Measurements from ENCODE around the gene CAMTA1. TPM values are rescaled to one million over a fixed set of nuclear protein-coding genes. Genes with fewer than 3 reads are reported as not detected.

The CAMTA1 gene
- polyA plus RNA-seq, 2 donors = 61.1 to 75.0 TPM

DNA sequence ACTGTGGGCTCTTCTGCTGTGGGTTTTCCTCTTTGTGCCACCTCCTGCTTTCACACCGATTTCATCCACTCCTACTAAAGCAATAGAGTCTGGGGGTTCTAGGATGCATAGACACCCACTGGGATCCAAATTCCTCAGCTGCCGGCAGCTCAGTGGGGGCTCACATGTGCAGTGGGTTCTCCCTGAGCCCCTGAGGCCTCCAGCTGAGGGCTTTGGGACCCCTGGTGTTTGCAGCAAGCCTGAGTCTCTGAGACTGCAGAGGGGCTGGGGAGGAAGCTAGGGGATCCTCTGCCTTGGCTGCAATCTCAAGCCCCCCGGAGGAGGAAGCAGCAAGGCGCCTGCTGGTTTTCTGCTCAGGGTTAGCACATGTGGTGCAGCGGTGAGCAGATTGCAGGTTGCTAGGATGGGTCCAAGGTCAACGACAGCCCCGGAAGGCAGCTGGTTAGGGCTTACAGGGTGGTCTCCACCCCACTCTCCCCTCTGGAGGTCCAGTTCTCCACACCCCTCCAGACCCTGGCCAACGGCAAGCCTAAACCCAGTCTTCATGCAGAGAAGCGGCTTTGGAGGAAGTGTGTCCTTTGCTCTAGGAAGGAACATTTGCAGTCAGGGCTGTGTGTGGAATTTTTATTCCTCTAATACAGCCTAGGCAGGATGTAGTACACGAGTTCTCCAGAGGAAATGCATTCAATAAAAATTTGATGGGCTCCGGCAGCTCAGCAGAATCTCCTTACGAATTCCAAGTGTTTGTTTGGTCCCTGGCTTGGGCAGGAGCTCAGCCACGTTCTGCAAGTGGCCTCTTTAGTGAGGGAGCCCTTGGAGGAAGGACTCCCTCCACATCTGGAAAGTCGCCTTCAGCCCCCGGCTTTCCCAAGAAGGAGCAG, 716.7 kb downstream of the CAMTA1 start:
- 72 to 74% methylated on average over 15 of the region's 15 CpGs for WGBS, 2 donors

GRCh38 chr1:7503691-7504437, 718.6 kb downstream of the CAMTA1 start:
- WGBS, 2 donors = 84 to 88% methylated on average over 17 to 18 of the region's 18 CpGs
- no peak overlapping the region for H3K27ac ChIP-seq (ENCODE audit: low read depth in 2 of 2, low read length in 1 of 2)
- H3K36me3 ChIP-seq (ENCODE audit: control insufficient read depth in 2 of 2, insufficient read depth in 2 of 2, low read length in 1 of 2) = no peaks in the 10 kb centered on the region
- H3K27me3 ChIP-seq (ENCODE audit: control insufficient read depth in 1 of 2, insufficient read depth in 2 of 2, low read length in 2 of 2) = no peaks in the 10 kb centered on the region
- no peak overlapping the region for H3K4me3 ChIP-seq (ENCODE audit: low read depth in 1 of 2, low read length in 2 of 2)
- peaks cover 0 to 8% of the 10 kb centered on the region in 2 donors for H3K9me3 ChIP-seq (ENCODE audit: control insufficient read depth in 2 of 2, insufficient read depth in 1 of 2, low read depth in 1 of 2, low read length in 1 of 2)
- H3K4me1 ChIP-seq (ENCODE audit: control insufficient read depth in 2 of 2, insufficient read depth in 2 of 2, low read length in 1 of 2) = peaks cover 2 to 4% of the 10 kb centered on the region in 2 donors

More for the DNA sequence above, 716.7 kb downstream of the CAMTA1 start:
- Histone ChIP-seq H3K27ac (ENCODE audit: low read depth in 2 of 2, low read length in 1 of 2) (no peak overlapping the region), H3K27me3 (ENCODE audit: control insufficient read depth in 1 of 2, insufficient read depth in 2 of 2, low read length in 2 of 2) (no peaks in the 10 kb centered on the region), H3K4me1 (ENCODE audit: control insufficient read depth in 2 of 2, insufficient read depth in 2 of 2, low read length in 1 of 2) (peaks cover 0 to 4% of the 10 kb centered on the region in 2 donors), H3K4me3 (ENCODE audit: low read depth in 1 of 2, low read length in 2 of 2) (no peak overlapping the region), H3K9me3 (ENCODE audit: control insufficient read depth in 2 of 2, insufficient read depth in 1 of 2, low read depth in 1 of 2, low read length in 1 of 2) (peaks cover 0 to 13% of the 10 kb centered on the region in 2 donors), H3K36me3 (ENCODE audit: control insufficient read depth in 2 of 2, insufficient read depth in 2 of 2, low read length in 1 of 2) (no peaks in the 10 kb centered on the region)

DNA sequence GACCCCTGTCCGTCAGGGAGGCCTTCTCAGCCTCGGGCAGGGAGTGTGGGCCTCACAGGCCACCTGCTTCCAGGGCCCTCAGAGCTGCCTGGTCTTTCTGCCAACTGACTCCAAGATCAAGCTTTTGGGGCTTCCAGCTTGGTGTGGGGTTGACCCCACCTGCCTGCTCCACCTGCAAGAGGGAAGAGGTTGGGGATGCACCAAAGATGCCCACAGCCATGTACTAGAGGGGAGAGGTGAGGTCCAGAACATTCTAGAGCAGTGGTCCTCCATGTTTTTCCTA, 719.1 kb downstream of the CAMTA1 start:
- Histone ChIP-seq H3K36me3 (ENCODE audit: control insufficient read depth in 2 of 2, insufficient read depth in 2 of 2, low read length in 1 of 2) (no peaks in the 10 kb centered on the region), H3K4me3 (ENCODE audit: low read depth in 1 of 2, low read length in 2 of 2) (no peak overlapping the region), H3K9me3 (ENCODE audit: control insufficient read depth in 2 of 2, insufficient read depth in 1 of 2, low read depth in 1 of 2, low read length in 1 of 2) (peaks cover 0 to 7% of the 10 kb centered on the region in 2 donors), H3K4me1 (ENCODE audit: control insufficient read depth in 2 of 2, insufficient read depth in 2 of 2, low read length in 1 of 2) (peaks cover 2 to 4% of the 10 kb centered on the region in 2 donors), H3K27ac (ENCODE audit: low read depth in 2 of 2, low read length in 1 of 2) (no peak overlapping the region), H3K27me3 (ENCODE audit: control insufficient read depth in 1 of 2, insufficient read depth in 2 of 2, low read length in 2 of 2) (no peaks in the 10 kb centered on the region)
- 86 to 87% methylated on average over 2 of the region's 2 CpGs for WGBS, 2 donors

DNA sequence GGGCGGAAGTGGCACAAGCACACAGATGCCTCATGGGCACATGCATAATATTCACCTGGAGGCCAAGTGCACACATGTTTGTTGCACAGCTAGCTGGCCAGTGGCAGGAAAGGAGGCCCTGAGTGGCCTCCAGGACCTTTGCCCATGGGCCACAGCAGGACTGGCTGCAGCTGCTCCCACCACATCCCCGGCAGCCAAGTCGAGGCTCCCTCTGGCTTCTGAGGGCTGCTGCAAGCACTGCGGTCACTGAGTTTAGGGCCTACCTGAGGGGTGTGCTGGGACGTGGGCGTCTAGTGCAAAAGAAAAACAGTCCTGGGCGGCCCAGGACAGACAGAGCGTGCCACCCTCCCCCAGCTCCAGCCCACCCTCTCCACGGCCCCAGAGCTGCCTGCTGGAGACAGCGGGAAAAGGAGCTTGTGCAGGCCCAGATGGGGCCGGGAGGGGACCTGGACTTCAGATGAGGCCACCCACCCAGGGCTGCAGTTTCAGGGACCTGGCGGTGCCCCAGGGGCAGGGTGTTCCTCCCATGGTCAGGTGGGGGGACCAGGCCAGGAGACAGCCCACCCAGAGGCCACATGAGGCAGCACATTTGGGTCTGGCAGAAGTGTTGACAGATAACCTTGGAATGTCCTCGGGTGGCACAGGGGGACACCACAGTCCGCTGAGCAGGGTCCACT, 720.0 kb downstream of the CAMTA1 start:
- no peak overlapping the region for H3K4me3 ChIP-seq (ENCODE audit: low read depth in 1 of 2, low read length in 2 of 2)
- H3K36me3 ChIP-seq (ENCODE audit: control insufficient read depth in 2 of 2, insufficient read depth in 2 of 2, low read length in 1 of 2) = no peaks in the 10 kb centered on the region
- WGBS, 2 donors = 93 to 95% methylated on average over 14 of the region's 14 CpGs
- H3K27ac ChIP-seq (ENCODE audit: low read depth in 2 of 2, low read length in 1 of 2) = no peak overlapping the region
- no peaks in the 10 kb centered on the region for H3K9me3 ChIP-seq (ENCODE audit: control insufficient read depth in 2 of 2, insufficient read depth in 1 of 2, low read depth in 1 of 2, low read length in 1 of 2)
- peaks cover 2 to 4% of the 10 kb centered on the region in 2 donors for H3K4me1 ChIP-seq (ENCODE audit: control insufficient read depth in 2 of 2, insufficient read depth in 2 of 2, low read length in 1 of 2)
- no peaks in the 10 kb centered on the region for H3K27me3 ChIP-seq (ENCODE audit: control insufficient read depth in 1 of 2, insufficient read depth in 2 of 2, low read length in 2 of 2)

DNA sequence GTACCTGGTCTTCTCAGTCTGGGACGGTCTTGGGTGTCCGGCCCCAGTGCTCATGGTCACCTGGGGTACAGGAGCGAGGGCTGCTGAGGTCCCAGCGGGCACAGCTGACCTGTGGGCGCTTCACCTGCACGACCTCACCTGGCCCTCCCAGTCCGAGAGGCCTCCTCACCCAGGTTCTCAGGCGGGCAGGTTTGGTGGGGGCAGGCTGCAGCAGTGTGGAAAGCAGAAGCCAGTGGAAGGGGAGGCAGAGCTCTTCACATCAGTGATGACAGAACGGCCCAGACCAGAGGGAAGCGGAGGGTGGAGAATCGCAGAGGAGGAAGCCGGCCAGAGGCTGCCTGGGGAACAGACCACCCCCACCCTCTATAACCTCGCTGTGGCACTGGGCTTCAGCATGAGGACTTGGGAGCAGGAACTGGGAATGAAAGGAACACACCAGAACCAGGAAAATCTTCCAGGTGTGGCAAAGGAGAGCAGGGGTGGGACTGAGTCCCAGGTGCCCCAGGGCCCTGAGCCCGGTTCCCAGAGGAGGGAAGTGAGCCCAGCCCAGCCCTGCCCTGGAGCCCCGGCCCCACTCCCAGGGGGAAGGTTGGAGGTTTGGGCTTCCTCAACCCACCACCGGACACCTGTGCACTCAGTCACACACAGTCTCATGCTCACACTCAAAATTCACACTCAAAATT, 720.7 kb downstream of the CAMTA1 start:
- H3K27me3 ChIP-seq (ENCODE audit: control insufficient read depth in 1 of 2, insufficient read depth in 2 of 2, low read length in 2 of 2) = no peaks in the 10 kb centered on the region
- no peak overlapping the region for H3K27ac ChIP-seq (ENCODE audit: low read depth in 2 of 2, low read length in 1 of 2)
- whole genome bisulfite sequencing, 2 donors = 69 to 70% methylated on average over 15 to 16 of the region's 16 CpGs
- H3K36me3 ChIP-seq (ENCODE audit: control insufficient read depth in 2 of 2, insufficient read depth in 2 of 2, low read length in 1 of 2) = no peaks in the 10 kb centered on the region
- H3K4me3 ChIP-seq (ENCODE audit: low read depth in 1 of 2, low read length in 2 of 2) = no peak overlapping the region
- H3K4me1 ChIP-seq (ENCODE audit: control insufficient read depth in 2 of 2, insufficient read depth in 2 of 2, low read length in 1 of 2) = peaks cover 2 to 4% of the 10 kb centered on the region in 2 donors
- no peaks in the 10 kb centered on the region for H3K9me3 ChIP-seq (ENCODE audit: control insufficient read depth in 2 of 2, insufficient read depth in 1 of 2, low read depth in 1 of 2, low read length in 1 of 2)

DNA sequence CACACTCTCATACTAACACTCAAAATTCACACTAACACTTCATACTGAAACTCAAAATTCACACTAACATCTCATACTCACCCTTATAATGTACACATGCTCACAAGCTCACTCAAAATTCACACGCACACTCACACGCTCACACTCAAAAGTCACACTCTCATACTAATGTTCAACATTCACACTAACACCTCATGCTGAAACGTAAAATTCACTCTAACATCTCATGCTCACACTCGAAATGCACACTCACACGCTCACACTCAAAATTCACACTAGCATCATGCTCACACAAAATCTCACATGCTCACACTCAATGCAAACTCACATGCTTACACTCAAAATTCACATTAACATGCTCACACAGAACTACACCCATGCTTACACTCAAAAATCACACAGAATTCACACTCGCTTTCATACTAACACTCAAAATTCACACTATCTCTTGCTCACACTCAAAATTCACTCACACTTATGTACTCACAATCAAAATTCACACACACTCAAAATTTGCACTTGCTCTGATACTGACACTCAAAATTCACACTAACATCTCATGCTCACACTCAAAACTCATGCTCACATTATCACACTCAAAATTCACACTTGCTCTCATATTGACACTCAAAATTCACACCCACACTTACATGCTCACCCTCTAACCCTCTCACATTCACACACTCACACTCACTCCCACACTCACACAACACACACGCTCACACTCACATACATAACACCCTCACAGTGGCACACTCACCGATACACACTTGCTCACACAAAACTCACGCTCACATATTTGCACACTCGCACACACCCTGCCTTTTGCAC, 721.4 kb downstream of the CAMTA1 start:
- Histone ChIP-seq H3K9me3 (ENCODE audit: control insufficient read depth in 2 of 2, insufficient read depth in 1 of 2, low read depth in 1 of 2, low read length in 1 of 2) (no peaks in the 10 kb centered on the region), H3K27me3 (ENCODE audit: control insufficient read depth in 1 of 2, insufficient read depth in 2 of 2, low read length in 2 of 2) (no peaks in the 10 kb centered on the region), H3K4me1 (ENCODE audit: control insufficient read depth in 2 of 2, insufficient read depth in 2 of 2, low read length in 1 of 2) (peaks cover 2% of the 10 kb centered on the region in 2 donors), H3K27ac (ENCODE audit: low read depth in 2 of 2, low read length in 1 of 2) (no peak overlapping the region), H3K36me3 (ENCODE audit: control insufficient read depth in 2 of 2, insufficient read depth in 2 of 2, low read length in 1 of 2) (no peaks in the 10 kb centered on the region), H3K4me3 (ENCODE audit: low read depth in 1 of 2, low read length in 2 of 2) (no peak overlapping the region)
- WGBS, 2 donors = 85 to 92% methylated on average over 10 of the region's 10 CpGs

GRCh38 chr1:7507285-7508019, 722.2 kb downstream of the CAMTA1 start:
- Histone ChIP-seq H3K4me1 (ENCODE audit: control insufficient read depth in 2 of 2, insufficient read depth in 2 of 2, low read length in 1 of 2) (peaks cover 2% of the 10 kb centered on the region in 2 donors), H3K27me3 (ENCODE audit: control insufficient read depth in 1 of 2, insufficient read depth in 2 of 2, low read length in 2 of 2) (no peaks in the 10 kb centered on the region), H3K36me3 (ENCODE audit: control insufficient read depth in 2 of 2, insufficient read depth in 2 of 2, low read length in 1 of 2) (no peaks in the 10 kb centered on the region), H3K4me3 (ENCODE audit: low read depth in 1 of 2, low read length in 2 of 2) (no peak overlapping the region), H3K27ac (ENCODE audit: low read depth in 2 of 2, low read length in 1 of 2) (no peak overlapping the region), H3K9me3 (ENCODE audit: control insufficient read depth in 2 of 2, insufficient read depth in 1 of 2, low read depth in 1 of 2, low read length in 1 of 2) (no peaks in the 10 kb centered on the region)
- WGBS, 2 donors = 88 to 90% methylated on average over 21 of the region's 21 CpGs

DNA sequence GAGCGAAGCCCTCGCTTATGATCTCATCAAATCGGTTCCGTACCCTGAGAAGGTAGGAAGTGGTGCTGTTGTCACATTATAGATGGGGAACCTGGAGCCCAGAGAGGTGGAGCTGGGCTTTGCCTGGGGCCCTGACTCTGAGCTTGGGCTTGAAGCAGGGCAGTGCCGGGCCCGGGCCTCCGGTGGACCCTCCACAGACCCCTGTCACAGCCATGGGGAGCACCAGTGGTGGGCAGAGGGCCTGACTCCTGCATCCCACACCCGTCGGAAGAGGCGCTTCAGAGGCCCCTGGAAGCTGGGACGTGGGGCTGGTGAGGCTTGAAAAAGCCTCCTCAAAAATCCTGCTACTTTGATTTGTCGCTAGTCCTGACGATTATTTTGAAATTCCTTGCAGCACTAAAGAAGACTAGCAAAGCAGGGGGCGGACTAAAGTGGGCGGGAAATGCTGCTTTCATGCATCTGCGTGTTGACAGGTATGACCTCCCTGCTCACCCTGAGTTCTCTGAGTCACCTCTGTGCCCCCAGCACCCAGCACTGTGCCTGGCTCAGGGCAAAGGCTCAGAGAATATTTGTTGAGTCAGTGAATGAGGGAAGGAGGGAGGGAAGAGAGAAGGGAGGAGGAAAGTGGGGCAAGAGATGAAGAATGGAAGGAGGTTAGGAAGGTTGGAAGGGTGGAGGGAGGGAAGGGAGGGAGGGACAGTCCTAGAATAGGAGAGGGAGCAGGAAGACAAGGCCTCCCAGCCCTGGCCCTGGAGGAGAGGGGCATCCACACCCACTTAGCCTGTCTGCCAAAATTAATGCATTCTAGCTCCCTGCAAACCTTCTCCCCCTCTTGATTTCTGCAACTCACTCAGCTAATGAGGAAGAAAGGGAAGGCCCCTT, 723.0 kb downstream of the CAMTA1 start:
- H3K4me1 ChIP-seq (ENCODE audit: control insufficient read depth in 2 of 2, insufficient read depth in 2 of 2, low read length in 1 of 2) = peaks cover 2% of the 10 kb centered on the region in 2 donors
- no peaks in the 10 kb centered on the region for H3K36me3 ChIP-seq (ENCODE audit: control insufficient read depth in 2 of 2, insufficient read depth in 2 of 2, low read length in 1 of 2)
- no peaks in the 10 kb centered on the region for H3K27me3 ChIP-seq (ENCODE audit: control insufficient read depth in 1 of 2, insufficient read depth in 2 of 2, low read length in 2 of 2)
- no peak overlapping the region for H3K4me3 ChIP-seq (ENCODE audit: low read depth in 1 of 2, low read length in 2 of 2)
- H3K9me3 ChIP-seq (ENCODE audit: control insufficient read depth in 2 of 2, insufficient read depth in 1 of 2, low read depth in 1 of 2, low read length in 1 of 2) = no peaks in the 10 kb centered on the region
- WGBS, 2 donors = 80 to 87% methylated on average over 16 of the region's 16 CpGs
- H3K27ac ChIP-seq (ENCODE audit: low read depth in 2 of 2, low read length in 1 of 2) = no peak overlapping the region
